ENCODE data around the gene CRHR2. TPM values are rescaled to one million over a fixed set of nuclear protein-coding genes. Genes with fewer than 3 reads are reported as not detected.

CRHR2 gene
- total RNA-seq, 2 donors from 2014 or later = 0.17 TPM; not detected in 1

- Histone ChIP-seq H3K36me3 (no peaks in the 10 kb centered on the region), H3K27ac (no peak overlapping the region), H3K4me1 (replicated peaks) (no peaks in the 10 kb centered on the region), H3K4me3 (no peak overlapping the region), H3K9me3 (no peaks in the 10 kb centered on the region), H3K27me3 (replicated peaks; ENCODE audit: insufficient read depth) (peaks cover 5% of the 10 kb centered on the region)
- 89% methylated on average over 4 of the region's 4 CpGs for WGBS
- no peak for DNase-seq (ENCODE audit: low spot score)
- no peak for TF ChIP-seq CTCF (IDR thresholded peaks at IDR 0.05)
- TF ChIP-seq POLR2AphosphoS5 (IDR thresholded peaks at IDR 0.05) = no peak
- TF ChIP-seq POLR2A (IDR thresholded peaks at IDR 0.05) = no peak
- intact Hi-C loops (cut with DNase I) = no loop called here
Measured at GRCh38 chr7:30698481-30698880, 16.2 kb upstream of the CRHR2 start.

GRCh38 chr7:30697719-30698460 is 15.6 kb upstream of the CRHR2 start:
- peaks cover 5% of the 10 kb centered on the region for H3K27me3 ChIP-seq (replicated peaks; ENCODE audit: insufficient read depth)
- 75% methylated on average over 15 of the region's 15 CpGs for WGBS
- no peak overlapping the region for H3K4me3 ChIP-seq
- TF ChIP-seq POLR2AphosphoS5 (IDR thresholded peaks at IDR 0.05) (no peak), POLR2A (IDR thresholded peaks at IDR 0.05) (no peak), CTCF (IDR thresholded peaks at IDR 0.05) (no peak)
- no peak for DNase-seq (ENCODE audit: low spot score)
- H3K36me3 ChIP-seq = no peaks in the 10 kb centered on the region
- H3K4me1 ChIP-seq (replicated peaks) = no peaks in the 10 kb centered on the region
- H3K9me3 ChIP-seq = no peaks in the 10 kb centered on the region
- H3K27ac ChIP-seq = no peak overlapping the region
- intact Hi-C loops (cut with DNase I) = no loop called here

- no peak overlapping the region for H3K4me3 ChIP-seq
- TF ChIP-seq POLR2A (IDR thresholded peaks at IDR 0.05) (no peak), CTCF (IDR thresholded peaks at IDR 0.05) (no peak), POLR2AphosphoS5 (IDR thresholded peaks at IDR 0.05) (no peak)
- no peak overlapping the region for H3K27ac ChIP-seq
- intact Hi-C loops (cut with DNase I) = no loop called here
- H3K36me3 ChIP-seq = no peaks in the 10 kb centered on the region
- H3K9me3 ChIP-seq = no peaks in the 10 kb centered on the region
- 72% methylated on average over 13 of the region's 13 CpGs for WGBS
- no peak for DNase-seq (ENCODE audit: low spot score)
- H3K27me3 ChIP-seq (replicated peaks; ENCODE audit: insufficient read depth) = peaks cover 5% of the 10 kb centered on the region
- no peaks in the 10 kb centered on the region for H3K4me1 ChIP-seq (replicated peaks)
Measured at GRCh38 chr7:30694774-30695721, 12.8 kb upstream of the CRHR2 start.

- Histone ChIP-seq H3K27ac (no peak overlapping the region), H3K4me1 (replicated peaks) (no peaks in the 10 kb centered on the region), H3K36me3 (no peaks in the 10 kb centered on the region), H3K9me3 (no peaks in the 10 kb centered on the region), H3K27me3 (replicated peaks; ENCODE audit: insufficient read depth) (no peaks in the 10 kb centered on the region), H3K4me3 (no peak overlapping the region)
- TF ChIP-seq CTCF (IDR thresholded peaks at IDR 0.05) (no peak), POLR2AphosphoS5 (IDR thresholded peaks at IDR 0.05) (no peak), POLR2A (IDR thresholded peaks at IDR 0.05) (no peak)
- intact Hi-C loops (cut with DNase I) = no loop called here
- no peak for DNase-seq (ENCODE audit: low spot score)
- 51% methylated on average over 5 of the region's 6 CpGs for WGBS
Measured at GRCh38 chr7:30694218-30694745, 12.0 kb upstream of the CRHR2 start.
